Measurements from ENCODE around the gene SSX7.
"Not testable (repeated sequence)": the region's sequence is repeated elsewhere in the genome, so short reads cannot be mapped to it uniquely, and the experiment has no call there.

SSX7 gene, protein sequence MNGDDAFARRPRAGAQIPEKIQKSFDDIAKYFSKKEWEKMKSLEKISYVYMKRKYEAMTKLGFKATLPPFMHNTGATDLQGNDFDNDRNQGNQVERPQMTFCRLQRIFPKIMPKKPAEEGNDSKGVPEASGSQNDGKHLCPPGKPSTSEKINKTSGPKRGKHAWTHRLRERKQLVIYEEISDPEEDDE

GRCh38 chrX:52654800-52655199 lies at the start of gene SSX7:
Gene SSX7, minus strand, starts transcription at chrX:52654900. Its CDS starts 1,428 bp downstream, at chrX:52653472.
- DNase-seq = not testable (repeated sequence)

DNA sequence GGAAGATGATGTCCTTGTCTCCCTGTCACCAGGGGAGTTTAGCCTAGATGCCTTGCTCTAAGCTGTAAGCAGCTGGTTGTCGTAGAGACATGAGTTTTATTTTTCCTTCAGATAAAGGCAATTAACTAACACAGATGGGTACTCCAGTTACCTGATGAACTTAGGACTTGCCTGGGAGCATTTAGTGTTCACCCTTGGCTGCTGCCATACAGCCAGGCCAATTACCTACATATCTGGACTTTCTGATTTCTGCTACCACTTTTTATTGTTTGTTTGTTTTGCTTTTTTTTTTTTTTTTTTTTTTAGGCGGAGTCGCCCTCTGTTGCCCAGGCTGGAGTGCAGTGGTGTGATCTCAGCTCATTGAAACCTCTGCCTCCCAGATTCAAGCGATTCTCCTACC lies 37.3 kb upstream of the SSX7 start:
- DNase-seq = not testable (repeated sequence)

DNA sequence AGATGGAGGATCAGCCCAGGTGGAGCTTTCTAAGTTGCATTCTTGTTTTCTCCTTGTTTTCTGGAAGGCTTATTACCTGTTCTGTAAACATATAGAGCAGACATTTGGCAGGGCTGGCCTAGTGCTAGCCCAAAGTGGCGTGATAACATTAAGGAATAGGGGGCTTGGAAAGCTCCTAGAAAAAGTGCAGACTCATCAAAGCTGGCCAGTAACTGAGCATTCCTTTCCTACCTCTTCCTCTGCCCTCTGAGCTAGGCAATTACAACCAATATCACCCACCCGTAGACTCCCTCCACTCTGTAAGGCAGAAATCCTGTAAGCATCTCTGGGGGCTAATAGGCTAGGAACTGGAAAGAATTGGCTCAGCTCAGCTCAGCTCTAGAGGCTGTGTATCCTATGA lies 7.5 kb upstream of the SSX7 start:
- DNase-seq = not testable (repeated sequence)

- not testable (repeated sequence) for DNase-seq
These were observed 775 bp upstream of the SSX7 start for GRCh38 chrX:52655475-52655874.

DNA sequence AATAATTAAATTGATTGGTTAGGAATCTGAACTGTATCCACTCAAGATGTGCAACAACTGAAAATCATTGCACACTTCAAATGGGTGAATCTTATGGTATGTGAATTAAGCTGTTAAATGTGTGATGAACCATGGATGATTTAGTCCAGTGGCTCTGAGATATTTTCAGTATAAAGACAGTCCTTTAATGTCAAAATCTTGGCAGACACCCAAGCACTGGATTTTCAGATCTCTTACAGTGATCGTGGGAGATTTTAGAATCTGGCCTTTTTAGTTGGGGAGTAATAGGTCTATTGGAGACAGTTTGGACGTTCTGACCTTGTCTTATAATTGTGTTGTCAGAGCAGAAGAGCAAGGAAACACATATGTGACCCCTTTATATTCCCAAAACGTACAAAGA lies 4.0 kb downstream of the SSX7 start:
- not testable (repeated sequence) for DNase-seq

DNA sequence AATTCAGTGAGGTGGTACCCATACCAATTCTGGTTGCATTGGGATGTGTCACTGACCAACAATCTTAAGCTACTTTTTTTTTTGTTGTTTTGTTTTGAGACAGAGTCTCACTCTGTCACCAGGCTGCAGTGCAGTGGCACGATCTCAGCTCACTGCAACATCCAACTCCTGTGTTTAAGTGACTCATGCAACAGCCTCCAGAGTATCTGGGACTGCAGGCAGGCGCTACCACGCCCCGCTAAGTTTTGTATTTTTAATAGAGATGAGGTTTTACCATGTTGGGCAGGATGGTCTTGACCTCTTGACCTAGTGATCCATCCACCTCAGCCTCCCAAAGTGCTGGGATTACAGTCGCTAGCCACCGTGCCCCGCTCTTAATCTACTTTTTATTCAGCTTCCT lies 5.7 kb downstream of the SSX7 start:
- DNase-seq = not testable (repeated sequence)

GRCh38 chrX:52628483-52628882 lies 26.2 kb downstream of the SSX7 start:
- not testable (repeated sequence) for DNase-seq

- not testable (repeated sequence) for DNase-seq
These were observed 34.0 kb downstream of the SSX7 start for GRCh38 chrX:52620661-52621060.

GRCh38 chrX:52608961-52609360 lies 45.7 kb downstream of the SSX7 start:
- no peak for DNase-seq

DNA sequence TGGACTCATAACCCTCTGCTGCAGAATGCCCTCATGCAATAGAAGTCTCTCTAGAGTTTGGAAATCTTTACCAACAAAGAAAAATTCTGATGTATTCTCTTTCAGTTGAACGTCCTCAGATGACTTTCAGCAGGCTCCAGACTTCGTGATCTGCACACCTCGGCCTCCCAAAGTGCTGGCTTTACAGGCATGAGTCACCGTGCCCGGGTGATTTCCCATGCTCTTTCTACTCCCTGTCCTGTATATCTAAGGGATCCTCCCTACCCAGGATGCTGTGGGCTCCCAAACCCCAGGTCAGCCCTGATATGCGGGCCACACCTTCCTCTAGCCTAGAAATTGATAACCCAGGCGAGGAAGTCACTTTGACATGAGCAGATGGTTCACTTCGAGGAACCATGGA lies 51.5 kb downstream of the SSX7 start:
- not testable (repeated sequence) for DNase-seq

- DNase-seq = no peak
These were observed 55.8 kb downstream of the SSX7 start for GRCh38 chrX:52598886-52599285.

DNA sequence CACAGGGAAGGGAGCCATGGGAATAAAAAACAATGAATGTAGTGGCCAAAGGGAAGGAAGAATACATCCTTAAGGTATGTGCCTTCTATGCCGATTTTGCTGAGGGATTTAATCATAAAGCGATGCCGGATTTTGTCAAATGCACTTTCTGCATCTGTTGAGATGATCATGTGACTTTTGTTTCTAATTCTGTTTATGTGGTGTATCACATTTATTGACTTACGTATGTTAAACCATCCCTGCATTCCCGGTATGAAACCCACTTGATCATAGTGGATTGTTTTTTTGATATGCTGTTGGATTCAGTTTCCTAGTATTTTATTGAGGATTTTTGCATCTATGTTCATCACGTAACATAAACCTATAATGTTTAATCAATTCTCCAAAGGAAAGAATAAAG lies 60.0 kb downstream of the SSX7 start:
- no peak for DNase-seq
